Iris pigment epithelial cell (primary cell): ENCODE results near the gene AKR7A2.

Experiments
- DNase-seq: peaks from one replicate; pipeline ENCODE4 v3.0.0-alpha.2; 2011; ENCODE audit warnings: low read depth

The AKR7A2 gene

DNA sequence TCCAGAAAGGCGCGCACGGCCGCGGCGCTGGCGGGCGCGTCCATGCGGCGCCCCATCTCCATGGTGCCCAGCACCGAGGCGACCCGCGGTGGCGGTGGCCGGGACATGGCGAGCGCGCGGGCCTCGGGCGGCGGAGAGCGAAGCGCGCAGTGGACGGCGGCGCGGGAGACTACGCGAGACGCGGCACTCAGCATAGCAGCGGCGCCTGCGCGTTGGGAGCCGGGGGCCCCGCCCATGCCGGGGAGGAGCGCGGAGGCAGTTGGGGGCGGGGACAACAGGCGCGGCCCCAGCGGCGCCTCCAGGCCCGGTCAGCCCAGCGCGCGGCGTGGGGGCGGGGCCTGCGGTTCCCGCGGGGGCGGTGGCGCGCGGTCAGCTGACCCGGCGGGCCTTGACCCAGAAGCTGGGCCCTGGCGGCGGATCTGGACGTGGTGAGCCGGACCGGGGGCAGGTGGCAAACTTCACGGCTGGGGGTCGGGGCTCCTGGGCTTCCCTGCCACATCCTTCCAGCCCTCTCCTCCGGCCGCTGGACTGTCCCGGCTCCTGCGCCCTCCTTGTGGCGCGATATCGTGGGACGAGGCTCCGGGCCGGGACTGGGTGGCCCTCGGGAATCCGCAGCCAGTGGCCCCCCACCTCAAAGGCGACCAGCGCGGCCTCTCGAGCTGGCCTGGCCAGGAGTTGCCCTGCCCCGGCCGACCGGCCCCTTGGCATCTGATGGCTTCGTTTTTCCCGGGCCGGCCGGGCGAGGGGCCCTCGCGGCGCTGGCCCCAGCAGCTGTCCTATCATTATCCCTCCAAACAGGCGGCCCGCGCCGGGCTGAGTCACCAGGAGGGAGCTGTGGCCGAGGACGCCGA, at the start of gene AKR7A2, which contains the start of gene SLC66A1:
Gene AKR7A2 (minus strand): TSS at position 214 of the 851 bp plus-strand sequence. CDS start 20 bp downstream, at position 194.
Gene SLC66A1 (plus strand): TSS at position 396 of the 851 bp plus-strand sequence. CDS start 5,352 bp downstream, outside the sequence.
- DNase-seq, result peak; percentile 90

GRCh38 chr1:19360843-19361610, 49.1 kb upstream of the AKR7A2 start:
- DNase-seq, result no peak

GRCh38 chr1:19360432-19360831, 48.5 kb upstream of the AKR7A2 start:
- no peak for DNase-seq

GRCh38 chr1:19360016-19360415, 48.1 kb upstream of the AKR7A2 start:
- no peak for DNase-seq

- DNase-seq, result no peak
Measured at GRCh38 chr1:19359357-19359756, 47.4 kb upstream of the AKR7A2 start.

GRCh38 chr1:19358710-19359109, 46.8 kb upstream of the AKR7A2 start:
- DNase-seq, result no peak

GRCh38 chr1:19357299-19357986, 45.5 kb upstream of the AKR7A2 start:
- DNase-seq, result no peak

DNA sequence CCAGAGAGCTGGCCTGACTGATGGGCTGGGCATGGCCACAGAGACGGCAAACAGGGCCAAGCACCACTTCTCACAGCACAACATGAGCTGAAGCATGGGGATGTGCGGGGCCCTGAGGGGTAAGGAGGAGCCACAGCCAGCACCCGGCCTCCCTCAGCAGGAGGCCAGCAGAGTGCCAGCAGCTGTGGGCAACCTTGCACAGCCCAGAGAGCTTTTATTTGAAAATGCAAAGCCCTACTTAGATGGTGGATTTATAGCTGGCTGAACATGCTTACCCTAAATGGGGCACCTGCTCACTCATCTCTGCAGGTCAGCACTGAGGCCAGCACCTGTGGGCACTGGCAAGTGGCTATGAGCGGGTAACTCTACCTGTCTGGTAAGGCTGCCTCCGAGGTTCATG, 44.3 kb upstream of the AKR7A2 start:
- DNase-seq, result no peak

DNA sequence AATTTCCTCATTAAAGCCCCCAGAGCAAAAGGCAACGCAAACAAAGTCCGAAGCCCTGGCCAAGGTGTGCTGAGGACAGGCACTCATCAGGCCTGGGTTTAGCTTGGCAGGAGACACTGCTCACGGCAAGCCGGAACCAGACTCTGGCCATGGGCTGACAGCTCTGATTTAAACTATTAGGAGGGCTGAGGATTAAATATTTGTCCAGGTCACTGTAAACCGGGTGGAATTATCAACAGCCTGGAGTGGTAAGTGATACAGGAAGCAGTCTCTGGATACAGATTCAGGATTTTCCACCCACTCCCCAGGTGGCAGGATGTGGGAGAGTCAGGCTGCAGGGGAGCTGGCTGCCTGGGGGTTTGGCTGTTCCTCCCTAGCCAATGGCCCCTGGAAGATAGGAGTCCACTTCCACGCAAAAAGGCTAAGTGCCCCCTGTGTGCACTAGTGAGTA, 42.6 kb upstream of the AKR7A2 start:
- DNase-seq, result no peak

GRCh38 chr1:19353596-19353995, 41.7 kb upstream of the AKR7A2 start:
- DNase-seq, result no peak

- no peak for DNase-seq
Measured at GRCh38 chr1:19352839-19353238, 40.9 kb upstream of the AKR7A2 start.

DNA sequence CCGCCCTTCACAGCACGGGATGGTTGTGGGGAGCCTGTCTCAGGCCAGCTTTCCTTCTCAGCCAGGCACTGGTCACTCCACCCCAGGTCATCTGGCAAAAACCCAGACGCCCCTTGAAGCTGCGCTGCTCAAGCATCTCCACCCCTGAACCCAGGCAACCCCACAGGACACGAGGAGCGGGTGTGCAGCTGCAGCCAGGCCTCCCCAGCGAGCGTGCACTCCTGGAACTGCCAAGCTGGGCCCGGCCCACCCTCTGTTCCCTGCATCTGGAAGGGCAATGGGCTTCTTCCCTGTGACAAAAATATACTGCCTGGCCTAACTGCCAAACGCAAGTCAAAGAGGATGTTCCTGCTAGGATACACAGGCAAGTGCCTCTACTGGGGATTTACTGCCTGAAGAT, 39.9 kb upstream of the AKR7A2 start:
- no peak for DNase-seq

DNA sequence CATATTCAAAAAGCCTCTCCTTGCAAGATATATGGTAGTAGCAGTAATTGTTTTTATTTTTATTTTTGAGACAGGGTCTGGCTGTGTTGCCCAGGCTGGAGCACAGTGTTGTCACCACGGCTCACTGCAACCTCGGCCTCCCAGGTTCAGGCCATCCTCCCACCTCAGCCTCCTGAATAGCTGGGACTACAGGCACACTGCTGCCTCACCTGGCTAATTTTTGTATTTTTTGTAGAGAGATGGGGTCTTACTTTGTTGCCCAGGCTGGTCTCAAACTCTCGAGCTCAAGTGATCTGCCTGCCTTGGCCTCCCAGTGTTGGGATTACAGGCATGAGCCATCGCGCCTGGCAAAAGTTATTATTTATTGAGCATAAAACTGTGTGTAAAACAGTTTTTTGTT, 38.6 kb upstream of the AKR7A2 start:
- DNase-seq, result no peak

GRCh38 chr1:19349999-19350398, 38.1 kb upstream of the AKR7A2 start:
- no peak for DNase-seq

GRCh38 chr1:19348441-19349198, 36.7 kb upstream of the AKR7A2 start:
- DNase-seq, result no peak

DNA sequence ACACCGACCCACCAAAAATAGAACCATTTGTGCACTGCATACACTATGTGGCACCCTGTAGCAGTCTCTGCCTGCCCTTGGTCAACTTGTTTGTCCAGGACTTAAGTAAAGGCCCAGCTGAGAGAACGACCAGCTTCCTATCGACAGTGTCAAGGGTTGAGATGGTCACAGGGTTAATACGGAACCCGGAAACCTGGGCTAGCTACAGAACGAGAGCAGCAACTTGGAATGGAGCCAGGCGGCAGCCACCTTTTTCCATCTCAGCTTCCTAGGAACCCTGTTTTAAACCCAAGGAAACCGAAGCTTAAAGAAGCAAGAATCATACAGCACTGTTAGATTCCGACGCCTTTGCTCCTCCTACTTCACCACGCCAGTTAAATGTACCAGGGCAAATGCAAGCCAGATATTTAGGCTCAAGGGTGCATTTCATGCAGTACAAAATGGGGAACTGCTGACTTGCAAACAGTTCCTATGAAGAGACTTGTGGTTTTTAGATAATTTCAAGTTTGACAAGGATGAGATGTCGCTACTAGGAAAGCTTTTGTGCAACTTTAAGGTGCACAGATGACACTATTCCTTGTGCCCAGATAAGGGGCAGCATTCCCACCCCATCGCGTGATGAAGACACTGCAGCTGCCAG, 35.7 kb upstream of the AKR7A2 start:
- DNase-seq, result no peak

DNA sequence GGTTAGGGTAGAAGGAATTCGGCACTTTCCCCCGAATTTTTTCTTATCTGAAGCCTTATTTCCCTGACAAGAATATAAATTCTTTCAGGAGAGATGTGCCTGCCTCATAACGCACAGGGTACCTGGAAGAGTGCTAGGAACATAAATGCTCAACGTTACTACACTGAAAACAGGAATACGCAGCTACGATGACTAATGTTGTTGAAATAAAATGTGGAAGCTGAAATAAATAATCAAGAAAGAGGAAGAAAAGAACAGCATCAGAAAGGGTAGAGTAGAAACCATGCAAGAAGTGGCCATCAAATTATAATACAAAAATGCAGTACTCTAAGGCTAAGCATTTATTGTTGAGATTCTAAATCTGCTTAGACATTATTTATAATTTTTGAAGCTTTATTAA, 34.1 kb upstream of the AKR7A2 start:
- DNase-seq, result no peak

DNA sequence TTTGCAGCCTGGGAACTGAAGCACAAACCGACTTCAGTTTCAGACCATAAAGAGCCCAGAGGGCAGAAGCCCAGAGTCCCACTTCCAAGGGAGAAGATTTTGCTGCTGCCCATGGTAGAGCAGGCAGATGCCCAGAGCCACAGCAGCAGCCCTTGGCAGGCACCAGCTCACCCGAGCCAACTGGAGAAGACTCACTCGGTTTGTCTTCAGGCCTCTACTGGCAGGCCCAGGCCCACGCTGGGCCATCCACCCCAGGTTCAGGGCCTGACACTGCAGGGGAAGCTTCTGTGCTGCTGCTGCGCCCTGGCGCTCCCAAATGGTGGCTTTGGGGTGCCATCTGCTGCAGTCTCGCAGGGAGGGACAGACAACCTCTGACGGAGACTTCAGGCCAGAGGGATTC, 33.4 kb upstream of the AKR7A2 start:
- no peak for DNase-seq

DNA sequence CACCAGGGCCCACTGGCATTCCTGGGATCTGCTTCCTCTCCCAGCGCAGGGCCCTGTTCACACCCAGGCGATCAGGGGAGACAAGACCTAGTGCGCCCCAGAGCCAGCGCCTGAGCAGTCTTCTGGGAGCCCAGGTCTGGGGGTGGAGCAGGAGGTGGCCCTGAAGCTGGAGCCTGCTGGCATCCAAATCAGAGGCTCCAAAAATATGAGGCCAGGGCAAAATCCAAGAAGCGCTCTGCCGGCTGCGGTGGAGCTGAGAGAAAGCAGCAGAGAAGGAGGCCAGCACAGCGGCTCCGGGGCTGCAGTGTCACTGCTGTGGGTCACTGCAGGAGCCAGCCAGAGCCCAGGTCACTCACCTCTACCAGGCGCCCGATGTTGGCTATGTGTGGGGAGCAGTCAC, 32.9 kb upstream of the AKR7A2 start:
- DNase-seq, result no peak

DNA sequence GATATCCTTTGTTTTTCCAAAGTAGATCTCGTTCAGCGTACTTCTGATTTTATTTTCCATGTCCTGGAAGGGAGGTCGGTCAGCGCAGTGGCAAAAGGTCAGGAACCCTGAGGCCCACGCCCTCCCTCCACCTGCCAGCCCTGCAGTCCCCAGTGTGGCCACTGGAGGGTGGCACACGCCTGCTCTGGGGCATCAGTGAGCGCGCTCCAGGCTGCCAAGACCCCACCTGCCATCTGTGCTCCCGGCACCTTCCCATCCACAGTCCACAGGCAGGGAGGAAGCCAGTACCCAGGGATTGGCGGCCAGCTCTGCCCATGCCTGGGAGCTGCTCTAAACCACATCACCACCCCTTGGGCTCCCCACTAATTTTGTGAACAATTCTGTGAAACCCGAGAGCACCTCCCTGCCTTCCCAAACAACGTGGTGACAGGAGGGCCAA, 32.4 kb upstream of the AKR7A2 start:
- DNase-seq, result no peak
